Left colon (tissue), 2 donors: ENCODE measurements around the gene RNF207. TPM values are rescaled to one million over a fixed set of nuclear protein-coding genes. Genes with fewer than 3 reads are reported as not detected.
"Not testable (repeated sequence)": the region's sequence is repeated elsewhere in the genome, so short reads cannot be mapped to it uniquely, and the experiment has no call there.

Experiments used
- ATAC-seq: fragments of 200-7000 bp; cut with Tn5 transposase; one replicate; pipeline ENCODE4 v1.9.1; 2020; ENCODE audit warnings: mild to moderate bottlenecking, moderate library complexity
- DNase-seq, 2 donors: peaks; one replicate each; pipeline ENCODE4 v3.0.0-alpha.2; 2020
- intact Hi-C, 2 donors: fragments of 100-400 bp; cut with DNase I in 1 of 2; cut with micrococcal nuclease in 1 of 2; formaldehyde crosslinking; loops; one replicate each; pipeline versions ENCODE4 v1.11.2 to v1.14.0; 2022; cut with DNase I, micrococcal nuclease
- total RNA-seq, 2 donors: library from RNA; stranded (reverse); fragmentation: NEBNext Ultra II Directional; extraction: Animal tissue kit (Norgen Biotek cat#: 25700); gene quantifications; one replicate each; pipeline ENCODE4 v1.2.1, GENCODE V29; 2021
- donor health status: DM: no; HTN: no; CAD: no.
- donor health status: DM: yes; HTN: yes; CAD: no.

RNF207 gene
- total RNA-seq, 2 donors from 2014 or later: 40.8 to 65.3 TPM

DNA sequence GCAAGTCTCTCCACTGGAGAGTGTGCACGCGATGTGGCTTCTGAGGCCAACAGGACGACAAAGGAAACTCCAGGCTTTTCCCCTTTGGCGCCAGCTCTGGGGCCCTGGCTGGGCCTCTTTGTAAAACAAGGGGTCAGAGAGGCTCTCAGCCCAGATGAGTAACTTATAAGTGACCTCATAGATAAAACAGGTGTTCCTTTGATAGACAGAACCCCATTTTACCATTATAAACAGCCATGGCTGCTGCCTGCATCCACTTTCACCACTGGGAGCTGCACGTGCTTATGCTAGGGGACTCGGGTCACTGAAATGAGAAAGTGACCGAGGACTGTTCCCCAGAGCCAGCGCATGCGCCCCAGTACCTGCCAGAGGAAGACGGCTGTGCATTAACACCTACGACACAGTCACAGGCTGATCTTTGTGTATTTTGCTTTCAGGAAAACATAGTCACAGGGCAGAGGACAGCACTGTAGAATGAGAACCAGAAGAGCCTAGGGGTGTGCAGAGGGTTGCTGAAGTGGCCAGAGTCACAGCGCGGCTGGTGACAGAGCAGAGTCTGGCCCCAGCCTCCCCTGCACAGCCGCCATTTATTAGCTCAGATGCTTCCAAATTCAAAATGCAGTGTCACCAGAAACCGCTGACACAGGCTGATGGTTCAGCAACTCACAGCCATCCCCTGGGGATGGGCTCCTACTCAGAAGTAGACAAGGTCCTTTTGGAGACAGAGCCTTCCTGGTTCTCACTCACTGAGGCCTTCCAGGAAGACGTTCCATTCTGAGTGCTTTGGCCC, 12.7 kb downstream of the RNF207 start:
- DNase-seq: no peak
- intact Hi-C loops: no loop called here
- no peak for ATAC-seq

DNA sequence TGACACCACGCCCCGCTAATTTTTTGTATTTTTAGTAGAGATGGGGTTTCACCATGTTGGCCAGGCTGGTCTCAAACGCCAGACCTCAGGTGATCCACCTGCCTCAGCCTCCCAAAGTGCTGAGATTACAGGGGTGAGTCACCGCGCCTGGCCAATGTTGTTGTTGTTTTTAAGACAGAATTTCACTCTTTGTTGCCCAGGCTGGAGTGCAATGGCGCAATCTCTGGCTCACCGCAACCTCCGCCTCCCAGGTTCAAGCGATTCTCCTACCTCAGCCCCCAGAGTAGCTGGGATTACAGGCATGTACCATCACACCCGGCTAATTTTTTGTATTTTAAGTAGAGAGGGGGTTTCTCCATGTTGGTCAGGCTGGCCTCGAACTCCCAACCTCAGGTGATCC, 13.7 kb downstream of the RNF207 start:
- DNase-seq, ATAC-seq, intact Hi-C loops: not testable (repeated sequence)

DNA sequence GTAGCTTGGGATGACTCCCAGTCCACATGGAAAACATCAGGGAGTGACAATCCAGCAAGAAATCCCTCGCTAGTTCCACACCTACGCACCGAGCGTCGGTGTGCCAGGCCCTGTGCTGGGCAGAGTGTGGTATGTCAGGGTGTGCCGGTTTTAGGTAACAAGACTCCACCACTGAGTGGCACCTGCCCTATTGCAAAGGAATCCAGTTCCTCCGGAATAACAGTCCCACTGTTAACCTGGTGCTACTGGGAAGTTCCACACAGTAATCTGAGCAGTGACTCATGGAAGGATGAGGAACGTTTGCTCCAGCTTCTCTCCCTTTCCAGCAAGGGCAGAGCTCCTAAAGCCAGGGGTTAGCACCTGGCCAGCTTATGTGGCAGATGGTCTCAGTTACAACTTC, 14.3 kb downstream of the RNF207 start:
- DNase-seq (no peak), ATAC-seq (no peak)
- intact Hi-C loops: no loop called here

DNA sequence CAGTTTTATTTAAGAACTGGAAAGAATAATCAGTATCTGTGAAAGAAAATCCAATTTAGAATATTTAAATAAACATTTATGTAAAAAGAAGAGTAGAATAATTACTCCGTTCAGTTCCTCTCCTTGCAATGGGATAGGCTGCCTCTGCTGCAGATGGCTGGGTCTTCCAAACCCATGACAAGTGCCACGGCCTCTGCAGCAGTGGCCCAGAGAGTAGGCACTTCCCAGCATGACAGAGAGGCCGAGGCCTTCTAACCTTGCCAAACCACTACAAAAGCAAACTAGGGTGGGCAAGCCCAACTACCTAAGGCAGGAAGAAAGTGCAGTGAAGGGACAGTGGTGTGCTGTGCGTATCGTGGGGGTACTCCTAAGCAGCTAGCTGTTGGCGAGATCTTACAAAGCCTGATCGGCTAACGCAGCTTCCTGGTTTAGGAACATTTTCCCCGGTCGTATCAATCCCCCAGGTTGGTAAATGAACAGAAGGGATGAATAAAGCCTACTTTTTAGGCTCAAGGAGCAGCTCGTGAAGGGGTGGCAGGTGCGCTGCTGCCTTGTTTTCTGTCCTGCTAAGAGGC, 15.4 kb downstream of the RNF207 start:
- DNase-seq: no peak
- intact Hi-C loops: no loop called here
- ATAC-seq: no peak

DNA sequence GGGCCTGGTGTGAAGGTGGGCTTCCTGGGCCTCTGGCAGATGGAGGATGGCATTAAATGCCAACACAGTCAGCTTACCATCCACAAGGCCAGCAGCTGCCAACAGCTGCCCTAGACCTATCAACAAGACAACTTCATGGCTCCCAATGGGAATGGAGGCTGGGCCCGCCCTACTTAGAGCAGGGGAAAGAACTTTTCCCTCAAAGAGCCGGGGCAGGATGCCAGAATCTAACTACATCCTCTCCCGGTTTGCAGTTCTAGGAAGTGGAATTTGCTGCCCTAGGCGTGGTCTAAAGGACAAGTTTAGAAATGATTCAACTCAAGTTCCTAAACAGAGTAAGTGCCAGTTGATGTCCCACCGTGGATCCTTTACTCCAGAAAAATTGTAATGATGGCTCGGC, 16.7 kb downstream of the RNF207 start:
- intact Hi-C loops: no loop called here
- ATAC-seq (peak; percentile 25), DNase-seq (no peak)

DNA sequence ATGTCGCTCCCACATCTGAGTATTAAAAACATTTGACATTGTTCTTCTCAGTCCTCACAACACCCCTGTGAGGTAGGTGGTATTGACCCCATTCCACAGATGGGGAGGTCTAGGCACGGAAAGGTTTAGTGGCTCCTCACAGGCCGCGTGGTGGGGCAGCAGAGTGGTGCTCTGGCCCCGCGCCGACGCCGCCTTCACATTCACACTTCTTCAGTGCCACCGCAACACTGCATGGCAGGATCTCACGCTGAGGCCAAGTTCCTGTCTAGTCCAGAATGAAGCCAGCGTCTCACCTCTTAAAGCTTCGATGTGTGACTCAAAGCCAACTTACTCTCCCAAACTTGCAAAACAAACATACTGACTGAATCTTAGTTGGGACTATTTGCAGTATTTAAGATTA, 17.7 kb downstream of the RNF207 start:
- DNase-seq (no peak), ATAC-seq (no peak)
- intact Hi-C loops: no loop called here

DNA sequence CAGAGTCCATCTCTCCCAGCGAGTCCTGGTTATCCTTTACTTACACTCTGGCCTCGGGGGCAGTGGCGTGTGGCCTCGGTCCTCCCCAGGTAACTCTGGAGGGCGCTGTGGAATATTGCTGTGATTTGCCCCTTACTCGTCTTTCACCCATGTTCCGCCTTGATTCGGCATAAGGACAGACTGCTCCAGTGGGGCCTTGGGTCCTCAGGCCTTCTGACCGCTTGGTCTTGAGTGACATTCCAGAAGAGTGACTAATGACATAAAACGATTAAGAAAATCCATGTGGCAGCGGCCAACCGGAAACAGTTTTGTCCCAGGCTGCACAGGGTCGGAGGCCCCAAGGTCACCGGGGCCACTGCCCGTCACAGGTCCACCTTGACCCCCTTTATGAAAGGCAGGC, 18.8 kb downstream of the RNF207 start:
- ATAC-seq: no peak
- intact Hi-C loops: no loop called here
- no peak for DNase-seq

DNA sequence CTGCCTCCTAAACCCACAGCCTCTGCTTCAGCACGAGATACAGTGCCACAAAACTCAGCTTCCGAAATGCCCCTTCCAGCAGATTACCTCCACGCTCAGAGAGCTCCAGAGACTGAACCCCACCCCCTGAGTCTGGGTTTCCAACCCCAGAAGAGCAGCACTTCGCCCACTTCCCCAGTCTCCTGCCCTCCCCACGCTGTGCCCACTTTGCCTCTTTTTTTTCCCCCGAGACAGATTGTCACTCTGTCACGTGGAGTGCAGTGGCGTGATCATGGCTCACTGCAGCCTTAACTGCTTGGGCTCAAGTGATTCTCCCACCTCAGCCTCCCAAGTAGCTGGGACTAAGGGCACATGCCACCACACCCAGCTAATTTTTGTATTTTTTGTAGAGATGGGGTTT, 19.7 kb downstream of the RNF207 start:
- intact Hi-C loops: no loop called here
- DNase-seq (no peak), ATAC-seq (no peak)

DNA sequence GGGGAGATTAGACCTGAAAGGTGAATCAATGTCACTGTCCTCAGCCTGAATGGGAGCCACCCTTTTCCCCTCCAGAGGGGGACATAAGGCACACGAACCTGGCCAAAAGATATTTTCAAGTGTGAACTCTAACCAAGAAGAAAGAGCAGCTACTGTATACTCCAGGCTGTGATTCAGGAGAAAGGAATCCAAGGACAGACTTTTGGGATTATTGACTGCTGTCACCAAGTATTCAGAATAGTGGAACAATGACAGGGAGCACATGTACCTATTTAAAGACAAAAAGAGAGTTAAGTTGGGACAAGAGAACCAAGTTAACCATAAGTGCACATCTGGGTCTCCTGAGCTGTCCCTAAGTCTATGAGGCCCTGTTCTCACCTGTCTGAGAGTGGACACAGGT, 27.5 kb downstream of the RNF207 start:
- intact Hi-C loops: no loop called here
- no peak for ATAC-seq
- DNase-seq: no peak

DNA sequence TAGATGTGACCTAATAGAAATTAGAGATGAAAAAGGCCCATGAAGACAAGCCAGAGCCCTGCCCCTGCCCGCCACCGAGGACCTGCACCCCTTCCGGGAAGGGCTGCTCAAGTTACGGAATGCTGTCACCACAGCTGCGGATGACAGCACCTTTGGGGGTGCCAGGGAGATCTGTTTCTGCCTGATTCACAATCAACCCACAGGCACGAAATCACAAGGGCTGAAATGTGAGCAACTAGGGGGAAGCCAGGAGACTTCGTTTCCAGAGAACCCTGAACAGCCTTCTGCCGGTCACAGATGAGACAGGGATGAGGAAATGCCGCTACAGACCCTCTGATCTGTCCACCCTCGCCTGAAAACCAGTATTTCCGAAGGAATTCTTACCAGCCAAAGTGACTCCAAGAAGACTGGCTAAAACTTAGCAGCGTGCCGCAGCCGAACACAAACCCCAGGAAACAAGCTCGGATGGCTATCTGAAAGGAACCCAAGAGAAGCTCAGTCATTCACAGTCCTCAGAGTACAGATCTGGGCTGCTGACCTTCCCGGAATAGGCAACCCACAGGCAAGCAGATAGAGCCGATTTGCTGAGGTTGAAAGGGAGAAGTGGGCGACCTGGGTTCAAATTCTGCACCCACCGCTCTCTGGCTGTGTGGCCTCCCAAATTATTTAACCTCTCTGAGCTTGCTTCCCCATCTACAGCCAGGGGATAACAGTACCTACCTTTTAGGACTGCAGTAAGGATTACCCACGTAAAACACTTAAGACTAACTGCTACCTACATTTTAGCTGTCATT, 28.8 kb downstream of the RNF207 start:
- intact Hi-C loops: no loop called here
- ATAC-seq: no peak
- no peak for DNase-seq

DNA sequence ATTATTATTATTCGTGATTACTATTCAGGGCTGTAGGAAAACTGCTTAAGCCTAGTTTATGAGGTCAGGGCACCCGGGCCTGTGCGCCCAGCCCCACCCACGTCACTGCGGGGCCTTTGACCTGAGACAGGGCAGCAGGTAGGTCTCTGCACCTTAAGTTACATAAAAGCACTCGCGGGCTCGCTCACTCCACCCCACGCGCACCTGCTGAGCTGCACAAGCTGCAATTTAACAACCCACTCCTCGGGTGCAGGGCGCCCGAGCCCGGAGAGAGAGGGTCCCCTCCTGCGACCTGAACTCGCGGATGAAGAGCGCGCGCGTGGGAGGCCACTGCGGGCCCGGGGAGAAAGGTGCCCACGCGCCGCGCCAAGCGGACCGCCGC, 29.4 kb downstream of the RNF207 start:
- intact Hi-C loops: no loop called here
- DNase-seq (peak; percentile 72 to 75), ATAC-seq (peak; percentile 71)

DNA sequence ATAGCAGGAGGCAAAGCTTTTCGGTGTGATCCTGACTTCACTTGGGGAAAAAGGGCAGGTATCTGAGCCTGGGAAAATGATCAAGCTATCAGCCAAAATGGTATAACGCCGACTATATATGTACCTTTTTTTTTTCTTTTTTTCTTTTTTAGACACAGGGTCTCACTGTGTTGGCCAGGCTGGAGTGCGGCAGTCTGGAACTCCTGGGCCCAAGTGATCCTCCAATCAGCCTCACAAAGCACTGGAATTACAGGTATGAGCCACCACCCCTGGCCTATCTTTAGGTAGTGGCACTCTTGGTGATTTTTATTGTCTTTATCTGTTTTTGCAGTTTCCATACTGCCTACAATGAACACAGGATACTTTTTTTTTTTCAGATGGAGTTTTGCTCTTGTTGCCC, 31.2 kb downstream of the RNF207 start:
- DNase-seq: no peak
- no peak for ATAC-seq
- intact Hi-C loops: no loop called here

DNA sequence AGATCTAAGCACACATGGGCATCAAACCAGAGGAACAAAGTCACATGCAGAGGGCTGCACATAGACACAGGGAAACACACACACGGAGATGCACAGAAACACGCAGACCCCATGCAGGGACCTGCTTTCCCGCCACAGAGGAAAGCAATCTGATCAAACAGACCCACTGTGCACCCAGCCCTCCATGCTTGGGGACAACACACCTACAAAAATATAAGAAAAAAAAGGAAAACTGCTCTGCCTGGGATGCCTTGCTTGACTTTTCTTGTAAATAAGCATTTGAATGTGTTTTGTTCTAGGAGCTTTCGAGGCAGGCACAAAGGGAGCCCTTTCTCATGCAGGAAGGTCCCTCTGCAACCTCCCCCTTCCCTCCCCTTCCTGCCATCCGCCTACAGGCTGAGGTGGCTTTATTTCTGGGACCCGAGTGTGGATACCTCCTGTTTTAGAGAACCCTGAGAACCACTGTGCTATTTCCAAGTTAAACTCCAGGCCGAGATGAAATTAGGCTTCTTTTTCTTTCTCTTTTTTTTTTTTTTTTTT, 33.4 kb downstream of the RNF207 start:
- DNase-seq: no peak
- intact Hi-C loops: no loop called here

DNA sequence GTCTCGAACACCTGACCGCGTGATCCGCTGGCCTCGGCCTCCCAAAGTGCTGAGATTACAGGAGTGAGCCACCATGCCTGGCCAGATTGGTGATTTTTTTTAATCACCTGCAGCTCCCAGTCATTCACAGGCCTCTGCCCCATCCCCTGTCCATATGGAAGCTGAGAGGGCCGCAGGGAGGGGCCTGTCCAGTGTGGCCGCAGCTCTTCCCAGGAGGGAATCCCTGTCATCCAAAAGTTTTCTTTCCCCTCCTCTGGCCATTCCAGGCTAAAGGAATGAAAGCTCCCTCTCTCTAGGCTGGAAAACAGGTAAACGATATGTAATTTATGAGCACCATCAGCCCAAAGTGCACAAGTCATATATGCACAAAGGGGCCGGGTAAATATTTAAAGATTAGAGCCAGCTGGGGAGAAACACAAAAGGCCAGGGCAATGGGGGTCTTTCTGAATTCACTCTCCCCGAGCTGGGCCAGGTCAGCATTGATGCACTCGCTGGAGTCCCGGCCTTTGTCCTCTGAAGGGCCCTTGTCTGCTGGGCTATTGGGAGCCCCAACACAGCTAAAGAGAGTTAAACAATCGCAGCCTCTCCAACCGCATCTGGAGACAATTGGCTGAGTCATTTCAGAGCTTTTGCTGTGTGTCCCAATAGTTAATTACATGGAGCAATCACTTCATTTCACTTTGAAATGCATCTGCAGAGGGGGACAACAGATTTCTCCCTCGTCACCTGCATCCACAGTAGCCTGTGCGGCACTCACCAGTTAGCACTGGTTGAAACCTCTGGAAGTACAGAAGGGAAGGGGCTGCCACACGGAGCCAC, 34.2 kb downstream of the RNF207 start:
- intact Hi-C loops: loop anchor here in 1 of 2 donors (10.0 kb wide), 1 partner anchor 165 kb away; no protein-coding TSS in a partner anchor
- ATAC-seq (no peak), DNase-seq (no peak)

More for the DNA sequence above, 33.4 kb downstream of the RNF207 start:
- ATAC-seq: no peak

DNA sequence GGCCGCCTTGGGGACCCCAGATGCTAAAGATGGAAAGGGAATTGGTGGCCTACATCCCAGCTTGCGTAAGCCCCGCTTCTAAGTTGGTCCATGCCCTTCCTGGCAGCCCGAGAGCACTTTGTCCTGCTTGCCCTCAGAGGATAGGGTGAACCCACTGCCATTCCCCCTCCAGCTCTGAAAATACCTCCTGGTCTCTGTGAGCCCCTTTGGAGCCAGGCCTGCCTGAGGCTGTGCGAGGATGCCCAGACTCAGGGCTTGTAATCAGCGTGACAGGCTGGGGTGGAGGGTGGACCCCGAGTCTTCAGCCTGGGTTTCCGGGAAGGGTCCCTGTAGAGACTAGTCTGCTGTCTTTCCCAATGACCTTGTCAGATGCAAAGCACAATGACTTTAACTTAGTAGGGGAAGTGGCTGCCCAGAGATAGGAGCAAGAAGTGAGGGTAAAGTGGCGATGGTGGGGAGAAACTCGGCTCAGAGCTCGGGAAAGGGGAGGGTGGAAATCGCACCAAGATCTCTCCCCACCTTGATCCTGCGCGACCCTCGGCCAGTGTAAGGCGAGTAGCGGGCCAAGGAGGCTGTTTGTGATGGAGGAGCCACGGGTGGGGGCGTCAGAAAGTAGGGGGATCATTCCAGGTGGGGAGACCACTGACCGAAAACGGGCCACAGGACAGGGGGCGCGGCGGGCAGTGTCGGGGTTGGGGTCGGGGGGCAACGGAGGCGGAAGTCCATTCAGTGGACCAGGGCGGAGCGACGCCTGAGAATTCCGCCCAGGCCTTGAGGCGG, 35.4 kb downstream of the RNF207 start:
- intact Hi-C loops: loop anchor here in 1 of 2 donors (10.0 kb wide), 1 partner anchor 164 kb away; no protein-coding TSS in a partner anchor
- ATAC-seq: no peak
- DNase-seq: no peak

DNA sequence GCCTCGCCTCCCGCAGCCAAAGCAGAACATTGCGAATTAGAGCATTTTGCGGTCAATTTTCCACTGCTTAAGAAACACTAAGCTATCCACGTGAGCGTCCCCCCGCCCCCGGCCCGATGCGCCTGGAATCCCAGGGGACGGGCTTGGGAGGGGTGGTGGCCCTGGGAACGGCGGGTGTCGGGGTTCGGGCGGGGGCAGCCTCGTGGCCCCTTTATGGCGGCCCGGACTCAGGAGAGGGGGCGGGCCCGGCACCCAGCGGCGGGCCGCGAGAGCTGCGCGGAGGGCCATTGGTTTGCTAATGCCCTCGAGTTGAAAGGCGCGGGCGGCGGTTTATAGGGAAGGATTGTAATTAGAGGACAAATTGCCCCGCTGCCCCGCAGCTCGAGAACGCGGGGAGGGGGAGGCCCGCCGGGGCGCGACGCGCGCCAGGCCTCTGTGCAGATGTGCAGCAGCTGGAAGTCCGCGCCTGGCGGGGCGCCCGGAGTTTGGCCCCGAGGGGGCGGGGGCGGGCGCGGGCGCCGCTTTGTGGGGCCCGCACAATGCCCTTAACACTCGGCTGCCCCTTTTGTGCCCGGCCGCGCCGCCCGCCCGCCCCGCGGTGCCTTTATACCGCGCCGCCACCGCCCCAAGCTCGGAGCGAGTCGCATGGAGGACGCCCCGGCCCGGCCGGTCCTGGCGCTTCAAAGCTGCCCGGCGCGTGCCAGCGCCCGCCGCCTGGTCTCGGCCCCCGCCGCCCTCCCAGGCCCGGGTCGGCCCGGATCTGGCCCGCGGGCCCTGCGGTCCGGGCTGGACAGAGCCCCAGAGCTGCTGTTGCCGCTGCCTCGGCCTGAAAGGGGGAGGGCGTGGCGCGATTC, 36.2 kb downstream of the RNF207 start:
- intact Hi-C loops: loop anchor here in 1 of 2 donors (10.0 kb wide), 1 partner anchor 163 kb away; no protein-coding TSS in a partner anchor
- no peak for ATAC-seq
- no peak for DNase-seq
